ENCODE measurements around the gene FANCG. TPM values are rescaled to one million over a fixed set of nuclear protein-coding genes. Genes with fewer than 3 reads are reported as not detected.

FANCG gene
- total RNA-seq, 2 experiments from 2014 or later = 121 to 141 TPM

Other genes with a start within 250 kb of the FANCG start
- gene PHF24, start 121.7 kb downstream of the FANCG start, total RNA-seq = not detected
- 1 to 10 TPM; 5.2 to 5.5 TPM for gene DNAJB5, start 90.2 kb downstream of the FANCG start, total RNA-seq
- gene VCP, start 7.3 kb downstream of the FANCG start, total RNA-seq = 100 to 1,000 TPM; 222 to 298 TPM
- gene PIGO, start 16.6 kb upstream of the FANCG start, total RNA-seq = 10 to 100 TPM; 28.5 to 31.6 TPM
- 100 to 1,000 TPM; 145 to 169 TPM for gene STOML2, start 23.2 kb upstream of the FANCG start, total RNA-seq
- gene ATOSB, start 35.9 kb upstream of the FANCG start, total RNA-seq = 10 to 100 TPM; 15.9 to 17.1 TPM
- 1 to 10 TPM in 1 of 2 experiments, under 1 TPM in 1; 0.94 to 1.2 TPM for gene UNC13B, start 82.1 kb upstream of the FANCG start, total RNA-seq